ENCODE results near the gene AP5S1.
"Not testable (repeated sequence)": the region's sequence is repeated elsewhere in the genome, so short reads cannot be mapped to it uniquely, and the experiment has no call there.

The AP5S1 gene

GRCh38 chr20:3785240-3786125 lies 34.9 kb upstream of the AP5S1 start:
- H3K4me3 ChIP-seq (ENCODE audit: low read depth, low read length) = peak overlapping the region; percentile 67
- TF ChIP-seq CTCF (IDR thresholded peaks at IDR 0.05; ENCODE audit: low read depth, low read length) = no peak

GRCh38 chr20:3786126-3786484 lies 34.2 kb upstream of the AP5S1 start:
- H3K4me3 ChIP-seq (ENCODE audit: low read depth, low read length) = peak overlapping the region; percentile 67
- TF ChIP-seq CTCF (IDR thresholded peaks at IDR 0.05; ENCODE audit: low read depth, low read length) = no peak

DNA sequence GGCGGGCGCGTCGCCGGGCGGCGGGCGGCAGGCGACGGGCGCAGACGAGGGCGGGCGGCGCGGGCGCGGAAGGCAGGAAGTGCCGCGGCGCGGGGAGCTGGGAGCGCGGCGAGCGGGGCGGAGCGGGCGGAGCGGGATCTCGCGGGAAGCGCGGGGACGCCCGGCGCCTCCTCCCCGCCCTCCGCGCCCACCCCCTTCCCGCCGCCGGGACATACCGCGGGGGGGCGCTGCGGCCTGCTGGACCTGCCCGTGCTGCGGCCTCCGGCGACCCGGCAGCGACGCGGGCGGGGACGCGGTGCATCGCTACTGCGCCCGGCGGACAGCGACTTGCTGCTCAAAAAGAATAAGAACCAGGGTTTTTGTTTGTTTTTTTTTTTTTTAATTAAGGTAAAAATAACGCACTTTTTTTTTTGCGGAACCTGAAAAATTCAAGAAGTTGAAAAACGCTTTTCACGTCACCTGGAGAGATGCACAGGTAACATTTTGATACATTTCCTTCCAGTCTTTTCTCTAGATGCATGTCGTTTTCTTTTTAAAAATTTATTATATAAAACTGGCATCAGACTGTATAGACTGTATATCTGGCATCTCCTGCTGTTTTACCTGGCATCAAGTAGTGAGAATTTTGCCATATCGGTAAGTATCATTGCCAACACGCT lies 33.6 kb upstream of the AP5S1 start, which contains the start of gene CENPB:
Gene CENPB, minus strand, starts transcription at position 76 of the 659 bp plus-strand sequence. CDS start 257 bp downstream, outside the sequence.
- H3K4me3 ChIP-seq (ENCODE audit: low read depth, low read length) = peak within 1 kb of the TSS; percentile 67
- TF ChIP-seq CTCF (IDR thresholded peaks at IDR 0.05; ENCODE audit: low read depth, low read length) = peak; percentile 58

DNA sequence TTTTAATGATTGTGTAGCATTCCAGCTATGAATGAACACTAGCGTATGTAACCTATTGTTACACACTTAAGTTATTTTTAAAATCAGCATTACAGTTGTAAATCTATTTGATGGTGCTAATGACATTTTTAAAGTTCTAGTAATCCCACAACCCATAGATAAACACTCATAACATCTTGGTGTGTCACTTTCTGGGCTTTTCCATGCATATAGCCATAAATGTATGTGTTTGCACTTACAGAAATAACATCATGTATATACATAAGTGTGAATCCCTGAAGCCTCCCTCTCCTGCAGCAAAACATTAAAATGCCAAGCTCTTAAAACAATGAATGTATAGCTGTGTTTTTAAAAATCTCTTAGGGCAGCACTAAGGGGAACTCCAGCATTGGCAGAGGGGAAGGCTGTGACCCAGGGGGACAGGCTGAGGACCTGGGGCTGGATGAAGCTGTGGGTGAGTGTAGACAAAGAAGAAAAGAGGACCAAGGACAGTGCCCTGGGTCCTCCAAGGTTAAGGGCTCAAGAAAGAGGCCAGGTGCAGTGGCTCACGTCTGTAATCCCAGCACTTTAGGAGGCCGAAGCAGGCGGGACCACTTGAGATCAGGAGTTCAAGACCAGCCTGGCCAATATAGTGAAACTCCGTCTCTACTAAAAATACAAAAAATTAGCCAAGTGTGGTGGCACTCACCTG lies 32.9 kb upstream of the AP5S1 start:
- H3K4me3 ChIP-seq (ENCODE audit: low read depth, low read length) = peak overlapping the region; percentile 52
- TF ChIP-seq CTCF (IDR thresholded peaks at IDR 0.05; ENCODE audit: low read depth, low read length) = no peak

GRCh38 chr20:3788685-3789155 lies 31.6 kb upstream of the AP5S1 start:
- TF ChIP-seq CTCF (IDR thresholded peaks at IDR 0.05; ENCODE audit: low read depth, low read length) = no peak
- no peak overlapping the region for H3K4me3 ChIP-seq (ENCODE audit: low read depth, low read length)

GRCh38 chr20:3789201-3789600 lies 31.1 kb upstream of the AP5S1 start:
- not testable (repeated sequence) for H3K4me3 ChIP-seq (ENCODE audit: low read depth, low read length)

DNA sequence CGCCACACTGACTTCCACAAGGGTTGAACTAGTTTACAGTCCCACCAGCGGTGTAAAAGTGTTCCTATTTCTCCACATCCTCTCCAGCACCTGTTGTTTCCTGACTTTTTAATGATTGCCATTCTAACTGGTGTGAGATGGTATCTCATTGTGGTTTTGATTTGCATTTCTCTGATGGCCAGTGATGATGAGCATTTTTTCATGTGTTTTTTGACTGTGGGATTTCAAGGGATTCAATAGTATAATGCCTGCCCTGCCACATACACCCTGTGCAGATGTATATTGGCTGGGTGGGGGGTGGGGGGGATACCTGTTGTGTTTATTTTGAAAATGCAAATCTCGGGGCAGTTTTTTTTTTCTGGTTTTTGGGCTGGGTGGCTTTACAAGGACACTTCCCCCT lies 26.2 kb upstream of the AP5S1 start:
- H3K4me3 ChIP-seq (ENCODE audit: low read depth, low read length) = not testable (repeated sequence)
